Measurements from ENCODE around the gene CDC42BPG. TPM values are rescaled to one million over a fixed set of nuclear protein-coding genes. Genes with fewer than 3 reads are reported as not detected.

The CDC42BPG gene
- total and polyA plus RNA-seq, 8 donors = 9.7 to 23.8 (median 13.2) TPM

- H3K27me3 ChIP-seq = no peaks in the 10 kb centered on the region
- H3K27ac ChIP-seq = peak overlapping the region; percentile 64 to 86 (median 78)
- H3K36me3 ChIP-seq = no peaks in the 10 kb centered on the region
- no peak for FAIRE-seq
- H3K9me3 ChIP-seq = no peaks in the 10 kb centered on the region
- 10 to 15% methylated on average over 9 of the region's 9 CpGs for WGBS, 2 donors
- peaks cover 14 to 19% (median 16%) of the 10 kb centered on the region in 3 donors for H3K4me1 ChIP-seq
- TF ChIP-seq CTCF (IDR thresholded peaks at IDR 0.05) = no peak
- peak overlapping the region; percentile 37 to 71 (median 54) for H3K4me3 ChIP-seq
- ATAC-seq = no peak
- intact Hi-C loops (cut with DNase I) = loop anchor here in 1 of 3 donors (5.0 kb wide), 1 partner anchor 52 kb away; no protein-coding TSS in a partner anchor
- peak in 1 of 6 donors; percentile 47 for DNase-seq
Observed at GRCh38 chr11:64845129-64845775, 799 bp upstream of the CDC42BPG start.

DNA sequence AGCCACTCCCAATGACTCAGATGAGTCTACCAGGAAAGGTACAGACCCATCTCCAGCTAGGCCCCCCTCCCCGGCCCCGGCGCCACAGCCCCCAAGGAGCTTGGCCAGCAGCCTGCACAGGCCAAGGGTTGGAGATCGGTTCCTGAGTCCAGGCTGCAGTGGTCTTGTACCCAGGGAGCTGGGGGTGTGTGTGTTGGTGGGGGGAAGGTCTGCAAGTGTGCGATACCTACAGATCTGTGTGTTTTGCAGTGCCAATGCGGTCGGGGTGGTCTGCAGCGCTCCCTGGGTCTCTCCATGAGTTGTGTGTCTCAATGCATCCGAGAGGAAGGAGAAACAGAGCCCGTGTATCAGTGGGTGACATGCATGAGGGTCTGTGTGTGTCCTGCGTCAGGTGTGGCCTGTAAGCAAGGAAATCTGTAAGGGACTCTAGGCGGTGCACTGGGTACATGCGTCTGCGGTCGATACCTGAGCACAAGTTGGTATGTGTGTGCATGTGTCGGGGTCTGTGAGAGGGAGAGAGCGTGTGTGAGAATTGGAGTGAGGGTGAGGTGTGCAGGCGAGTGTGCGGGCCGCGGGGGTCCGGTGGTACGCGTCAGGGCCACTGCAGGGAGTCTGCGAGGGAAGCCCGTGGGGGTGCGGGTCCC lies 645 bp downstream of the CDC42BPG start:
- no peaks in the 10 kb centered on the region for H3K27me3 ChIP-seq
- intact Hi-C loops (cut with DNase I) = no loop called here
- no peak for TF ChIP-seq CTCF (IDR thresholded peaks at IDR 0.05)
- H3K27ac ChIP-seq = peak overlapping the region; percentile 64 to 86 (median 78)
- peak overlapping the region; percentile 37 to 71 (median 54) for H3K4me3 ChIP-seq
- peaks cover 9 to 16% (median 15%) of the 10 kb centered on the region in 3 donors for H3K4me1 ChIP-seq
- 7 to 12% methylated on average over 16 to 27 of the region's 27 CpGs for WGBS, 2 donors
- no peaks in the 10 kb centered on the region for H3K9me3 ChIP-seq
- H3K36me3 ChIP-seq = peaks cover 0 to 12% (median 0%) of the 10 kb centered on the region in 3 donors
- ATAC-seq = peak; percentile 1 to 10 (median 4)
- FAIRE-seq = no peak
- peak in 2 of 6 donors; percentile 30 to 82 for DNase-seq

- peaks cover 0 to 20% (median 0%) of the 10 kb centered on the region in 3 donors for H3K36me3 ChIP-seq
- H3K9me3 ChIP-seq = no peaks in the 10 kb centered on the region
- intact Hi-C loops (cut with DNase I) = no loop called here
- FAIRE-seq (no peak), ATAC-seq (peak; percentile 55 to 70 (median 60)), DNase-seq (peak; percentile 66 to 92 (median 90))
- no peaks in the 10 kb centered on the region for H3K27me3 ChIP-seq
- 18% methylated on average over 18 to 19 of the region's 19 CpGs for WGBS, 2 donors
- H3K27ac ChIP-seq = peak overlapping the region; percentile 44 to 86 (median 72)
- no peak for TF ChIP-seq CTCF (IDR thresholded peaks at IDR 0.05)
- H3K4me1 ChIP-seq = peaks cover 2 to 11% (median 9%) of the 10 kb centered on the region in 3 donors
- H3K4me3 ChIP-seq = peak overlapping the region; percentile 13 to 71 (median 52)
Observed at GRCh38 chr11:64842851-64843685, 1.4 kb downstream of the CDC42BPG start.

GRCh38 chr11:64842366-64842759 lies 2.1 kb downstream of the CDC42BPG start:
- intact Hi-C loops (cut with DNase I) = no loop called here
- no peak for FAIRE-seq
- Histone ChIP-seq H3K27ac (peak overlapping the region; percentile 44 to 86 (median 72)), H3K4me1 (peaks cover 0 to 11% (median 9%) of the 10 kb centered on the region in 3 donors), H3K4me3 (peak overlapping the region in 2 of 4 donors; percentile 68 to 71), H3K36me3 (peaks cover 0 to 24% (median 0%) of the 10 kb centered on the region in 3 donors), H3K9me3 (no peaks in the 10 kb centered on the region), H3K27me3 (no peaks in the 10 kb centered on the region)
- no peak for ATAC-seq
- 58 to 60% methylated on average over 5 to 6 of the region's 6 CpGs for WGBS, 2 donors
- DNase-seq = peak in 2 of 6 donors; percentile 48 to 59
- no peak for TF ChIP-seq CTCF (IDR thresholded peaks at IDR 0.05)
